Fibroblast of lung (primary cell): ENCODE results near the gene CDRT4. TPM values are rescaled to one million over a fixed set of nuclear protein-coding genes. Genes with fewer than 3 reads are reported as not detected.

Source experiments
- DNase-seq, 2 donors: peaks; one replicate each; pipeline versions ENCODE4 v3.0.0 to v3.0.0-alpha.2; 2010; ENCODE audit warnings: low read depth in 2 of 2
- H2AFZ ChIP-seq: 2 replicates; pipeline ENCODE4 v1.5.1; 2012; ENCODE audit warnings: low read length, control low read depth, inconsistent platforms
- H3K27ac ChIP-seq: 2 replicates; pipeline ENCODE4 v1.5.1; 2011; ENCODE audit warnings: low read length, control low read depth; ENCODE audit not compliant: insufficient read depth
- H3K27me3 ChIP-seq: 2 replicates; pipeline ENCODE4 v1.5.1; 2011; ENCODE audit warnings: mild to moderate bottlenecking, low read length; ENCODE audit not compliant: control insufficient read depth, insufficient read depth
- H3K36me3 ChIP-seq: 2 replicates; pipeline ENCODE4 v1.5.1; 2011; ENCODE audit warnings: low read length; ENCODE audit not compliant: control insufficient read depth, insufficient read depth
- H3K4me1 ChIP-seq: 2 replicates; pipeline ENCODE4 v1.5.1; 2011; ENCODE audit warnings: low read length; ENCODE audit not compliant: control insufficient read depth, insufficient read depth; ENCODE audit errors: extremely low read depth
- H3K4me2 ChIP-seq: 2 replicates; pipeline ENCODE4 v1.5.1; 2011; ENCODE audit warnings: low read length, control low read depth; ENCODE audit not compliant: insufficient read depth; ENCODE audit errors: extremely low read depth
- H3K4me3 ChIP-seq, 4 experiments: fragments of 200-600 bp in 1 of 4; sonication (generic) in 1 of 4; replicated peaks in 1 of 4; 2 replicates each; pipeline ENCODE4 v1.5.1; 2011 to 2016; ENCODE audit warnings: low read length in 4 of 4, low read depth in 3 of 4, mild to moderate bottlenecking in 3 of 4, control low read depth in 2 of 4, inconsistent platforms in 1 of 4, mixed read lengths in 1 of 4; ENCODE audit not compliant: insufficient read depth in 1 of 4; ENCODE audit errors: control extremely low read depth in 1 of 4
- H3K79me2 ChIP-seq: 2 replicates; pipeline ENCODE4 v1.5.1; 2012; ENCODE audit warnings: mild to moderate bottlenecking, low read length, inconsistent platforms; ENCODE audit not compliant: control insufficient read depth, insufficient read depth
- H3K9ac ChIP-seq: 2 replicates; pipeline ENCODE4 v1.5.1; 2011; ENCODE audit warnings: mild to moderate bottlenecking, low read length, control low read depth; ENCODE audit not compliant: insufficient read depth
- H3K9me3 ChIP-seq: 2 replicates; pipeline ENCODE4 v1.5.1; 2012; ENCODE audit warnings: low read depth, low read length; ENCODE audit not compliant: control insufficient read depth, insufficient read depth
- H4K20me1 ChIP-seq: 2 replicates; pipeline ENCODE4 v1.5.1; 2011; ENCODE audit warnings: low read length; ENCODE audit not compliant: control insufficient read depth, insufficient read depth; ENCODE audit errors: extremely low read depth
- CTCF ChIP-seq, 2 donors: IDR thresholded peaks in 1 of 2; conservative IDR thresholded peaks in 1 of 2; 1 replicate in 1 of 2; 2 replicates in 1 of 2; pipeline ENCODE4 v1.5.1; 2011 to 2012; ENCODE audit warnings: low read length in 2 of 2, control low read depth in 1 of 2, inconsistent platforms in 1 of 2, low read depth in 1 of 2, mild to moderate bottlenecking in 1 of 2
- EZH2 ChIP-seq: IDR thresholded peaks from 2 replicates; pipeline ENCODE4 v1.5.1; 2012; ENCODE audit warnings: low read length, control low read depth, mild to moderate bottlenecking; ENCODE audit errors: missing control alignments
- polyA plus RNA-seq, 2 donors: library from polyadenylated mRNA; depleted of rRNA in 1 of 2; stranded (reverse) in 1 of 2; unstranded in 1 of 2; fragments of >200 nt; gene quantifications; 2 replicates each; pipeline ENCODE4 v1.2.1, GENCODE V29; 2011 to 2012; ENCODE audit warnings: missing spikeins in 1 of 2
- total RNA-seq: library from RNA; depleted of rRNA; stranded (reverse); fragments of >200 nt; gene quantifications from 2 replicates; pipeline ENCODE4 v1.2.1, GENCODE V29; 2014

The CDRT4 gene
- total and polyA plus RNA-seq, 2 donors (not counting 1 experiment from before 2014, with no cell fraction given): 0.49 to 2.3 TPM

- Histone ChIP-seq H3K4me2 (no peak overlapping the region), H3K9ac (no peak overlapping the region), H2AFZ (peak overlapping the region; percentile 63)
Observed at GRCh38 chr17:15411384-15412198, 55.8 kb downstream of the CDRT4 start.

GRCh38 chr17:15409721-15410250, 57.6 kb downstream of the CDRT4 start:
- no peaks in the 10 kb centered on the region for H3K27me3 ChIP-seq
- peak overlapping the region; percentile 53 for H3K4me2 ChIP-seq
- H4K20me1 ChIP-seq: no peaks in the 10 kb centered on the region
- peak overlapping the region; percentile 9 for H2AFZ ChIP-seq
- peak overlapping the region; percentile 41 for H3K9ac ChIP-seq
- peak; percentile 97 to 99 for DNase-seq
- H3K9me3 ChIP-seq: no peaks in the 10 kb centered on the region
- peak overlapping the region; percentile 80 for H3K27ac ChIP-seq
- H3K79me2 ChIP-seq: no peaks in the 10 kb centered on the region
- H3K4me1 ChIP-seq: peaks cover 15% of the 10 kb centered on the region
- no peaks in the 10 kb centered on the region for H3K36me3 ChIP-seq
- TF ChIP-seq EZH2 (no peak), CTCF (conservative IDR thresholded peaks at IDR 0.05 in 1 of 2, IDR thresholded peaks at IDR 0.05 in 1 of 2; ENCODE audit: low read depth in 1 of 2, low read length in 2 of 2) (no peak)
- H3K4me3 ChIP-seq: peak overlapping the region; percentile 2 to 46 (median 22)

More at GRCh38 chr17:15411384-15412198, 55.8 kb downstream of the CDRT4 start:
- peaks cover 15% of the 10 kb centered on the region for H3K4me1 ChIP-seq
- H4K20me1 ChIP-seq: no peaks in the 10 kb centered on the region
- H3K36me3 ChIP-seq: no peaks in the 10 kb centered on the region
- peak; percentile 9 to 42 for DNase-seq
- no peak overlapping the region for H3K4me3 ChIP-seq
- no peaks in the 10 kb centered on the region for H3K27me3 ChIP-seq
- TF ChIP-seq EZH2 (no peak), CTCF (conservative IDR thresholded peaks at IDR 0.05 in 1 of 2, IDR thresholded peaks at IDR 0.05 in 1 of 2; ENCODE audit: low read depth in 1 of 2, low read length in 2 of 2) (no peak)
- H3K79me2 ChIP-seq: no peaks in the 10 kb centered on the region
- H3K27ac ChIP-seq: no peak overlapping the region
- H3K9me3 ChIP-seq: no peaks in the 10 kb centered on the region

GRCh38 chr17:15408803-15409202, 58.6 kb downstream of the CDRT4 start:
- no peak overlapping the region for H3K27ac ChIP-seq
- no peaks in the 10 kb centered on the region for H4K20me1 ChIP-seq
- H3K27me3 ChIP-seq: no peaks in the 10 kb centered on the region
- H3K4me1 ChIP-seq: peaks cover 15% of the 10 kb centered on the region
- H3K9me3 ChIP-seq: no peaks in the 10 kb centered on the region
- DNase-seq: no peak
- no peaks in the 10 kb centered on the region for H3K36me3 ChIP-seq
- no peak overlapping the region for H2AFZ ChIP-seq
- H3K79me2 ChIP-seq: no peaks in the 10 kb centered on the region
- TF ChIP-seq CTCF (conservative IDR thresholded peaks at IDR 0.05 in 1 of 2, IDR thresholded peaks at IDR 0.05 in 1 of 2; ENCODE audit: low read depth in 1 of 2, low read length in 2 of 2) (no peak), EZH2 (no peak)
- H3K4me3 ChIP-seq: no peak overlapping the region
- peak overlapping the region; percentile 53 for H3K4me2 ChIP-seq
- no peak overlapping the region for H3K9ac ChIP-seq
